KOPT-K1 (cell line): Measurements from ENCODE around the gene NAALADL2.
"Not testable (repeated sequence)": the region's sequence is repeated elsewhere in the genome, so short reads cannot be mapped to it uniquely, and the experiment has no call there.

ENCODE experiments used
- H3K27ac ChIP-seq: fragments of 200-600 bp; sonication (generic); 2 replicates; pipeline ENCODE4 v1.5.1; 2016; ENCODE audit warnings: antibody characterized with exemption, mild to moderate bottlenecking, low read depth, low read length; ENCODE audit not compliant: poor library complexity, severe bottlenecking
- H3K36me3 ChIP-seq: fragments of 200-600 bp; sonication (generic); 2 replicates; pipeline ENCODE4 v1.5.1; 2017; ENCODE audit warnings: antibody characterized with exemption, mild to moderate bottlenecking, low read length, moderate library complexity; ENCODE audit not compliant: insufficient read depth
- H3K9me3 ChIP-seq: fragments of 200-600 bp; sonication (generic); 2 replicates; pipeline ENCODE4 v1.5.1; 2017; ENCODE audit warnings: antibody characterized with exemption, low read length, mild to moderate bottlenecking; ENCODE audit not compliant: insufficient read depth, poor library complexity, severe bottlenecking

Gene NAALADL2

GRCh38 chr3:175065497-175065896 is 206.4 kb downstream of the NAALADL2 start:
- Histone ChIP-seq H3K9me3 (no peaks in the 10 kb centered on the region), H3K27ac (no peak overlapping the region), H3K36me3 (no peaks in the 10 kb centered on the region)

- H3K36me3 ChIP-seq: no peaks in the 10 kb centered on the region
- H3K27ac ChIP-seq: no peak overlapping the region
- H3K9me3 ChIP-seq: no peaks in the 10 kb centered on the region
Measured at GRCh38 chr3:175066617-175067415, 207.7 kb downstream of the NAALADL2 start.

GRCh38 chr3:175068587-175068986 is 209.5 kb downstream of the NAALADL2 start:
- Histone ChIP-seq H3K27ac (no peak overlapping the region), H3K9me3 (no peaks in the 10 kb centered on the region), H3K36me3 (no peaks in the 10 kb centered on the region)

- no peak overlapping the region for H3K27ac ChIP-seq
- no peaks in the 10 kb centered on the region for H3K36me3 ChIP-seq
- H3K9me3 ChIP-seq: no peaks in the 10 kb centered on the region
Measured at GRCh38 chr3:175070946-175071345, 211.8 kb downstream of the NAALADL2 start.

- Histone ChIP-seq H3K36me3 (no peaks in the 10 kb centered on the region), H3K27ac (no peak overlapping the region), H3K9me3 (no peaks in the 10 kb centered on the region)
Measured at GRCh38 chr3:175073219-175073905, 214.2 kb downstream of the NAALADL2 start.

- no peaks in the 10 kb centered on the region for H3K9me3 ChIP-seq
- no peak overlapping the region for H3K27ac ChIP-seq
- no peaks in the 10 kb centered on the region for H3K36me3 ChIP-seq
Measured at GRCh38 chr3:175075269-175075668, 216.1 kb downstream of the NAALADL2 start.

GRCh38 chr3:175077216-175077615 is 218.1 kb downstream of the NAALADL2 start:
- H3K27ac ChIP-seq: no peak overlapping the region
- H3K9me3 ChIP-seq: no peaks in the 10 kb centered on the region
- no peaks in the 10 kb centered on the region for H3K36me3 ChIP-seq

GRCh38 chr3:175082631-175083030 is 223.5 kb downstream of the NAALADL2 start:
- Histone ChIP-seq H3K36me3 (no peaks in the 10 kb centered on the region), H3K27ac (no peak overlapping the region), H3K9me3 (no peaks in the 10 kb centered on the region)

- not testable (repeated sequence) for H3K9me3 ChIP-seq, H3K36me3 ChIP-seq, H3K27ac ChIP-seq
Measured at GRCh38 chr3:175087128-175087527, 228.0 kb downstream of the NAALADL2 start.

GRCh38 chr3:175088766-175089380 is 229.7 kb downstream of the NAALADL2 start:
- H3K36me3 ChIP-seq: no peaks in the 10 kb centered on the region
- H3K27ac ChIP-seq: no peak overlapping the region
- H3K9me3 ChIP-seq: no peaks in the 10 kb centered on the region

GRCh38 chr3:175091426-175092114 is 232.4 kb downstream of the NAALADL2 start:
- Histone ChIP-seq H3K36me3 (no peaks in the 10 kb centered on the region), H3K9me3 (no peaks in the 10 kb centered on the region), H3K27ac (no peak overlapping the region)

GRCh38 chr3:175093748-175094147 is 234.6 kb downstream of the NAALADL2 start:
- H3K9me3 ChIP-seq: no peaks in the 10 kb centered on the region
- no peak overlapping the region for H3K27ac ChIP-seq
- H3K36me3 ChIP-seq: no peaks in the 10 kb centered on the region

- H3K36me3 ChIP-seq: no peaks in the 10 kb centered on the region
- no peak overlapping the region for H3K27ac ChIP-seq
- no peaks in the 10 kb centered on the region for H3K9me3 ChIP-seq
Measured at GRCh38 chr3:175094344-175094743, 235.2 kb downstream of the NAALADL2 start.

- Histone ChIP-seq H3K27ac (no peak overlapping the region), H3K9me3 (no peaks in the 10 kb centered on the region), H3K36me3 (no peaks in the 10 kb centered on the region)
Measured at GRCh38 chr3:175098644-175099043, 239.5 kb downstream of the NAALADL2 start.

GRCh38 chr3:175102161-175102560 is 243.0 kb downstream of the NAALADL2 start:
- H3K36me3 ChIP-seq: no peaks in the 10 kb centered on the region
- H3K27ac ChIP-seq: no peak overlapping the region
- H3K9me3 ChIP-seq: no peaks in the 10 kb centered on the region
